ENCODE measurements around the gene AFF3.

DNA sequence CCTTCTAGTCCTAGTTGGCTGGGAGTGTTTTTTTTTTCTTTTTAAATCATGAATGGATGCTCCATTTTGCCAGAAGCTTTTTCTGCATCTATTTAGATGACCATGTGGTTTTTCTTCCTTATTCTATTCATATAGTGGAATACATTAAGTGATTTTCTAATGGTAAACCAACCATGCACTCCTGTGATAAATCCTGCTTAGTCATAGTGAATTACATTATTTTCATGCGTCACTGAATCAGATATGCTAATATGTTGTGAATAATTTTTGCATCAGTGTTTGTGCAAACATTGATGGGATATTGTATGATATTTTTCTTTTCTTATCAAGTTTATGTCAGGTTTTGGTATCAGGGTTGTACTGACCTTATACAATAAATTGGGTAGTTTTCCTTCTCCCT is 423.3 kb downstream of the AFF3 start:
- TF ChIP-seq, protein P1, sequence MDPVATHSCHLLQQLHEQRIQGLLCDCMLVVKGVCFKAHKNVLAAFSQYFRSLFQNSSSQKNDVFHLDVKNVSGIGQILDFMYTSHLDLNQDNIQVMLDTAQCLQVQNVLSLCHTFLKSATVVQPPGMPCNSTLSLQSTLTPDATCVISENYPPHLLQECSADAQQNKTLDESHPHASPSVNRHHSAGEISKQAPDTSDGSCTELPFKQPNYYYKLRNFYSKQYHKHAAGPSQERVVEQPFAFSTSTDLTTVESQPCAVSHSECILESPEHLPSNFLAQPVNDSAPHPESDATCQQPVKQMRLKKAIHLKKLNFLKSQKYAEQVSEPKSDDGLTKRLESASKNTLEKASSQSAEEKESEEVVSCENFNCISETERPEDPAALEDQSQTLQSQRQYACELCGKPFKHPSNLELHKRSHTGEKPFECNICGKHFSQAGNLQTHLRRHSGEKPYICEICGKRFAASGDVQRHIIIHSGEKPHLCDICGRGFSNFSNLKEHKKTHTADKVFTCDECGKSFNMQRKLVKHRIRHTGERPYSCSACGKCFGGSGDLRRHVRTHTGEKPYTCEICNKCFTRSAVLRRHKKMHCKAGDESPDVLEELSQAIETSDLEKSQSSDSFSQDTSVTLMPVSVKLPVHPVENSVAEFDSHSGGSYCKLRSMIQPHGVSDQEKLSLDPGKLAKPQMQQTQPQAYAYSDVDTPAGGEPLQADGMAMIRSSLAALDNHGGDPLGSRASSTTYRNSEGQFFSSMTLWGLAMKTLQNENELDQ (CRISPR knock-in tag; IDR thresholded peaks at IDR 0.05; ENCODE audit: borderline replicate concordance): no peak
- TF ChIP-seq ZNF430 (CRISPR knock-in tag; IDR thresholded peaks at IDR 0.05): no peak
- TF ChIP-seq ZNF451 (CRISPR knock-in tag; IDR thresholded peaks at IDR 0.05): no peak
- no peak for TF ChIP-seq NFIC (IDR thresholded peaks at IDR 0.05; ENCODE audit: low read length)
- TF ChIP-seq, protein P2, sequence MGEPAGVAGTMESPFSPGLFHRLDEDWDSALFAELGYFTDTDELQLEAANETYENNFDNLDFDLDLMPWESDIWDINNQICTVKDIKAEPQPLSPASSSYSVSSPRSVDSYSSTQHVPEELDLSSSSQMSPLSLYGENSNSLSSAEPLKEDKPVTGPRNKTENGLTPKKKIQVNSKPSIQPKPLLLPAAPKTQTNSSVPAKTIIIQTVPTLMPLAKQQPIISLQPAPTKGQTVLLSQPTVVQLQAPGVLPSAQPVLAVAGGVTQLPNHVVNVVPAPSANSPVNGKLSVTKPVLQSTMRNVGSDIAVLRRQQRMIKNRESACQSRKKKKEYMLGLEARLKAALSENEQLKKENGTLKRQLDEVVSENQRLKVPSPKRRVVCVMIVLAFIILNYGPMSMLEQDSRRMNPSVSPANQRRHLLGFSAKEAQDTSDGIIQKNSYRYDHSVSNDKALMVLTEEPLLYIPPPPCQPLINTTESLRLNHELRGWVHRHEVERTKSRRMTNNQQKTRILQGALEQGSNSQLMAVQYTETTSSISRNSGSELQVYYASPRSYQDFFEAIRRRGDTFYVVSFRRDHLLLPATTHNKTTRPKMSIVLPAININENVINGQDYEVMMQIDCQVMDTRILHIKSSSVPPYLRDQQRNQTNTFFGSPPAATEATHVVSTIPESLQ (CRISPR knock-in tag; conservative IDR thresholded peaks at IDR 0.05): no peak
- TF ChIP-seq ELF4 (CRISPR knock-in tag; IDR thresholded peaks at IDR 0.05; ENCODE audit: borderline replicate concordance): no peak
- TF ChIP-seq GATAD2A (CRISPR knock-in tag; IDR thresholded peaks at IDR 0.05): no peak
- no peak for TF ChIP-seq POLR2A (IDR thresholded peaks at IDR 0.05; ENCODE audit: insufficient read depth in 1 of 2, low read depth in 2 of 2, low read length in 2 of 2)
- TF ChIP-seq KDM2A (CRISPR knock-in tag; IDR thresholded peaks at IDR 0.05; ENCODE audit: borderline replicate concordance, low read depth): no peak
- no peak for TF ChIP-seq ZNF274 (CRISPR knock-in tag; IDR thresholded peaks at IDR 0.05)
- no peak for TF ChIP-seq ZNF205 (CRISPR knock-in tag; IDR thresholded peaks at IDR 0.05)
- TF ChIP-seq TCF7 (IDR thresholded peaks at IDR 0.05; ENCODE audit: low read depth): no peak

All from HepG2 (cell line).